Endothelial cell of umbilical vein (primary cell): Measurements from ENCODE around the gene KRTAP10-9. TPM values are rescaled to one million over a fixed set of nuclear protein-coding genes. Genes with fewer than 3 reads are reported as not detected.
"Not testable (repeated sequence)": the region's sequence is repeated elsewhere in the genome, so short reads cannot be mapped to it uniquely, and the experiment has no call there.

ENCODE experiments used
- BruUV-seq: library from RNA; stranded (reverse); fragments of 400-500 nt; replicated peaks from 2 replicates; lab custom pipeline; 2021; lab: Mats Ljungman, UMichigan
- CTCF ChIA-PET: fragments of 300-600, 350-600 bp; sonication (Branson Sonifier 250); formaldehyde crosslinking; loops from one replicate; lab custom pipeline; 2021; ENCODE audit warnings: antibody characterized with exemption, inconsistent platforms; lab: Charles Lee
- POLR2A ChIA-PET: fragments of 300-600, 350-600 bp; sonication (Branson Sonifier 250); formaldehyde crosslinking; loops from one replicate; lab custom pipeline; 2021; ENCODE audit warnings: antibody characterized with exemption, inconsistent platforms; lab: Charles Lee
- DNase-seq: peaks from one replicate; pipeline ENCODE4 v3.0.0-alpha.2; 2011; ENCODE audit warnings: low read depth, low spot score
- FAIRE-seq: peaks from 2 replicates; lab custom pipeline; 2011; peaks lifted over from hg19 to GRCh38; lab: Jason Lieb, UNC
- H2AFZ ChIP-seq: 2 replicates; pipeline ENCODE4 v1.6.0; 2012; ENCODE audit warnings: low read depth, low read length, control low read depth, inconsistent platforms
- H3K27ac ChIP-seq: 2 replicates; pipeline ENCODE4 v1.5.1; 2011; ENCODE audit warnings: low read depth, mild to moderate bottlenecking, control low read depth, low read length, moderate library complexity; ENCODE audit not compliant: insufficient read depth
- H3K27me3 ChIP-seq, 2 experiments: 2 replicates each; pipeline versions ENCODE4 v1.6.0 to v1.6.1; 2011; ENCODE audit warnings: low read length in 2 of 2, mixed read lengths in 1 of 2; ENCODE audit not compliant: control insufficient read depth in 2 of 2, insufficient read depth in 2 of 2
- H3K36me3 ChIP-seq, 2 experiments: 2 replicates in 1 of 2; 3 replicates in 1 of 2; pipeline ENCODE4 v1.5.1; 2011; ENCODE audit warnings: low read length in 2 of 2, mild to moderate bottlenecking in 1 of 2, moderate library complexity in 1 of 2; ENCODE audit not compliant: control insufficient read depth in 2 of 2, insufficient read depth in 2 of 2; ENCODE audit errors: extremely low read depth in 1 of 2
- H3K4me1 ChIP-seq: 3 replicates; pipeline ENCODE4 v1.5.1; 2011; ENCODE audit warnings: mild to moderate bottlenecking, low read length; ENCODE audit not compliant: control insufficient read depth, insufficient read depth; ENCODE audit errors: extremely low read depth
- H3K4me2 ChIP-seq: 2 replicates; pipeline ENCODE4 v1.6.1; 2011; ENCODE audit warnings: low read length, control low read depth, mixed read lengths; ENCODE audit not compliant: insufficient read depth
- H3K4me3 ChIP-seq, 3 experiments: fragments of 200-600 bp in 1 of 3; sonication (generic), shearing (Covaris generic) in 1 of 3; replicated peaks in 1 of 3; 2 replicates each; pipeline ENCODE4 v1.5.1; 2011 to 2016; ENCODE audit warnings: control low read depth in 3 of 3, low read length in 3 of 3, mild to moderate bottlenecking in 2 of 3, inconsistent platforms in 1 of 3, low read depth in 1 of 3, moderate library complexity in 1 of 3; ENCODE audit not compliant: insufficient read depth in 1 of 3
- H3K79me2 ChIP-seq: 2 replicates; pipeline ENCODE4 v1.6.0; 2012; ENCODE audit warnings: low read length, inconsistent platforms; ENCODE audit not compliant: control insufficient read depth, insufficient read depth
- H3K9ac ChIP-seq: replicated peaks from 2 replicates; pipeline ENCODE3; 2011; ENCODE audit warnings: low read length, control low read depth; ENCODE audit not compliant: insufficient read depth; ENCODE audit errors: extremely low read depth
- H3K9me1 ChIP-seq: replicated peaks from 3 replicates; pipeline ENCODE4 v1.6.0; 2011; ENCODE audit warnings: mild to moderate bottlenecking, low read length; ENCODE audit not compliant: control insufficient read depth, insufficient read depth; ENCODE audit errors: extremely low read depth
- H3K9me3 ChIP-seq: replicated peaks from 2 replicates; pipeline ENCODE4 v1.5.1; 2012; ENCODE audit warnings: low read length, inconsistent platforms; ENCODE audit not compliant: control insufficient read depth, insufficient read depth
- H4K20me1 ChIP-seq: replicated peaks from 2 replicates; pipeline ENCODE3; 2011; ENCODE audit warnings: mild to moderate bottlenecking, low read length; ENCODE audit not compliant: control insufficient read depth, insufficient read depth; ENCODE audit errors: extremely low read depth
- FOS ChIP-seq: IDR thresholded peaks from 2 replicates; pipeline ENCODE4 v1.6.1; 2011; ENCODE audit warnings: mild to moderate bottlenecking, low read length, moderate library complexity, borderline replicate concordance; ENCODE audit not compliant: insufficient read depth
- MYC ChIP-seq: IDR thresholded peaks from one replicate; pipeline ENCODE4 v1.6.1; 2011; ENCODE audit warnings: mild to moderate bottlenecking, low read depth, low read length
- POLR2AphosphoS5 ChIP-seq: IDR thresholded peaks from 2 replicates; pipeline ENCODE4 v1.6.1; 2012; ENCODE audit warnings: low read depth, mild to moderate bottlenecking, control low read depth, low read length, moderate library complexity; ENCODE audit not compliant: insufficient read depth
- dilution Hi-C: fragments of 300-500 bp; cut with MboI; formaldehyde crosslinking; loops from one replicate; pipeline ENCODE4 v1.15.0; 2019; ENCODE audit warnings: low sequenced_read_pairs; ENCODE audit not compliant: extremely low pct_ligation_motif_present
- intact Hi-C: fragments of 100-400 bp; cut with micrococcal nuclease; formaldehyde crosslinking; loops from one replicate; pipeline ENCODE4 v1.10.0; 2022
- polyA plus RNA-seq, 4 experiments: library from polyadenylated mRNA; depleted of rRNA in 3 of 4; stranded (reverse) in 3 of 4; unstranded in 1 of 4; fragments of >200 nt; gene quantifications; 2 replicates each; pipeline versions ENCODE4 v1.2.1 to v1.2.3, GENCODE V29; 2011 to 2012; ENCODE audit warnings: missing spikeins in 1 of 4
- total RNA-seq: library from RNA; stranded (reverse); gene quantifications from 2 replicates; pipeline ENCODE4 v1.2.3, GENCODE V29; 2021
- TF ChIP-seq, protein P1 (sequence below): IDR thresholded peaks from 2 replicates; pipeline ENCODE4 v1.6.1; 2011; ENCODE audit not compliant: insufficient read depth, insufficient read length
- TF ChIP-seq, protein P2 (sequence below), 2 donors: IDR thresholded peaks; 1 replicate in 1 of 2; 2 replicates in 1 of 2; pipeline ENCODE4 v1.5.1; 2011; ENCODE audit warnings: low read length in 2 of 2, mild to moderate bottlenecking in 2 of 2, moderate library complexity in 2 of 2, control low read depth in 1 of 2, inconsistent platforms in 1 of 2, low read depth in 1 of 2; ENCODE audit not compliant: insufficient read depth in 1 of 2; ENCODE audit errors: extremely low read depth in 1 of 2

The KRTAP10-9 gene
- total and polyA plus RNA-seq, 2 donors (not counting 3 experiments of a cell fraction or from before 2014, with no cell fraction given), result not detected

DNA sequence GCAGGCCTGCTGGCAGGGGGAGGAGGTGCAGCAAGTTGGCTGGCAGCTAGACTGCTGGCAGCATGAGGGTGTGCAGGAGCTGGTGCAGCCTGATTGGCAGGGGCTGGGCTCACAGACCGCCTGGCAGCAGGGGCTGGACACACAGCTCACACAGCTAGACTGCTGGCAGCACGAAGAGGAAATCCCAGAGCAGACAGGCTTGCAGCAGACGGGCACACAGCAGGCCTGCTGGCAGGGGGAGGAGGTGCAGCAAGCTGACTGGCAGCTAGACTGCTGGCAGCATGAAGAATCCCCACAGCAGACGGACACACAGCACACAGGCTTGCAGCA, 35.1 kb upstream of the KRTAP10-9 start:
- CTCF ChIA-PET, result interaction anchor here (0.7 to 1.8 kb wide), 3 partner anchors 9 to 202 kb away, joined by 3 to 4 read pairs (median 4); partner anchors contain the start of genes KRTAP10-4 and KRTAP10-7
- POLR2A ChIA-PET, result not testable (repeated sequence)

DNA sequence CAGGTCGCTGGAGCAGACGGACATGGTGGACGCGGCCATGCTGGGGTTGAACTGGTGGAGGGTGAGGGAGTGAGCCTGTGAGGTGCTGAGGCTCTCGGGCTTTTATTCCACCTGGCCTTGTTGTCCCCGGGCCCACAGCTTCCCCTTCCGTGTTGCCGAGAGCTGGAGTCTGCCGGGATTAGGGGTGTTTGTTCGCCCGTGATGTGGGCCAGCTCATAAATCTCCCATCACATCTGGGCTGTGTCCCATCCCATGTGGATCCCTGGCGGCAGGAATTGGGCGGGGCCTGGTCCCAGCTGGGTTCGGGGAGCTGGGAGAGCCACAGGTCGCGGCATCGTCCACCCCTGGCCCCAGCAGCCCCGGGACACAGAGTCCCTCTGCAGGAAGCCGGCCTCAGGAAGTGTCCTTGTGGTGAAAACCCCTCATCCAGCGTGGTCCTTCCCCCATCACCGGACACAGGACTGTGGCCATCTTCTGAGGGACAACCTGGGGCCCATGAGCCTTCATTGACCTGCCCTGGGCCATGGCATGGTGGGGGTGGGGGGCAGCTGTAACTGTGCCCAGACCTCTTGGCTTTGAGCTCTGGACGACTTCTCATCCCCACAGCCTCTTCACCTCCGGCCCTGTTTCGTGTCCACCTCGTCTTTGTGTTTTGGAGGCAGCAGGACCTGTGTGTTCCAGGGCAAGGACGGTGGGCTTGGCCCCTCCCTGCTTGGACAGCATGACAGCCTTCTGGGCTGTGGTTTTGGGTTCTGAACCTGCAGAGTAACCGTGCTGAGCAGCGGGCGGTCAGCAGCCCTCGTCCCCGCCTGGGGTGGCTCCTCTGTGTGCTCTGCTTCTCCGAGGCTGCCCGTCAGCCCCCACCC, 34.2 kb upstream of the KRTAP10-9 start, which contains the start of gene KRTAP10-6:
Gene KRTAP10-6, minus strand, starts transcription at position 60 of the 866 bp plus-strand sequence. Its CDS starts 21 bp downstream, at position 39.
- intact Hi-C loops (no loop called here), dilution Hi-C loops (no loop called here)
- TF ChIP-seq, protein P1, sequence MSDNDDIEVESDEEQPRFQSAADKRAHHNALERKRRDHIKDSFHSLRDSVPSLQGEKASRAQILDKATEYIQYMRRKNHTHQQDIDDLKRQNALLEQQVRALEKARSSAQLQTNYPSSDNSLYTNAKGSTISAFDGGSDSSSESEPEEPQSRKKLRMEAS, result no peak
- TF ChIP-seq, protein P2, sequence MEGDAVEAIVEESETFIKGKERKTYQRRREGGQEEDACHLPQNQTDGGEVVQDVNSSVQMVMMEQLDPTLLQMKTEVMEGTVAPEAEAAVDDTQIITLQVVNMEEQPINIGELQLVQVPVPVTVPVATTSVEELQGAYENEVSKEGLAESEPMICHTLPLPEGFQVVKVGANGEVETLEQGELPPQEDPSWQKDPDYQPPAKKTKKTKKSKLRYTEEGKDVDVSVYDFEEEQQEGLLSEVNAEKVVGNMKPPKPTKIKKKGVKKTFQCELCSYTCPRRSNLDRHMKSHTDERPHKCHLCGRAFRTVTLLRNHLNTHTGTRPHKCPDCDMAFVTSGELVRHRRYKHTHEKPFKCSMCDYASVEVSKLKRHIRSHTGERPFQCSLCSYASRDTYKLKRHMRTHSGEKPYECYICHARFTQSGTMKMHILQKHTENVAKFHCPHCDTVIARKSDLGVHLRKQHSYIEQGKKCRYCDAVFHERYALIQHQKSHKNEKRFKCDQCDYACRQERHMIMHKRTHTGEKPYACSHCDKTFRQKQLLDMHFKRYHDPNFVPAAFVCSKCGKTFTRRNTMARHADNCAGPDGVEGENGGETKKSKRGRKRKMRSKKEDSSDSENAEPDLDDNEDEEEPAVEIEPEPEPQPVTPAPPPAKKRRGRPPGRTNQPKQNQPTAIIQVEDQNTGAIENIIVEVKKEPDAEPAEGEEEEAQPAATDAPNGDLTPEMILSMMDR (IDR thresholded peaks at IDR 0.05; ENCODE audit: extremely low read depth in 1 of 2, insufficient read depth in 1 of 2, low read depth in 1 of 2, low read length in 2 of 2), result no peak
- TF ChIP-seq FOS (no peak), MYC (no peak), POLR2AphosphoS5 (no peak)
- DNase-seq (no peak), FAIRE-seq (no peak)
- POLR2A ChIA-PET, result no interaction called here
- CTCF ChIA-PET, result interaction anchor here (0.7 to 1.8 kb wide), 3 partner anchors 8 to 201 kb away, joined by 3 to 4 read pairs (median 4); partner anchors contain the start of genes KRTAP10-4 and KRTAP10-7
- Histone ChIP-seq H3K4me2 (no peak within 1 kb of the TSS), H3K27me3 (no peaks in the 10 kb centered on the region), H3K36me3 (no peaks in the 10 kb centered on the region), H2AFZ (no peak within 1 kb of the TSS), H3K4me1 (no peaks in the 10 kb centered on the region), H3K27ac (no peak within 1 kb of the TSS), H3K9me1 (no peaks in the 10 kb centered on the region), H4K20me1 (no peaks in the 10 kb centered on the region), H3K9me3 (no peaks in the 10 kb centered on the region), H3K9ac (no peak within 1 kb of the TSS), H3K4me3 (no peak within 1 kb of the TSS), H3K79me2 (no peaks in the 10 kb centered on the region)
- no TSS peak for BruUV-seq

More for the DNA sequence above, 35.1 kb upstream of the KRTAP10-9 start:
- FAIRE-seq, H3K4me2 ChIP-seq, H3K4me3 ChIP-seq, BruUV-seq, H4K20me1 ChIP-seq, H3K9me3 ChIP-seq, dilution Hi-C loops, intact Hi-C loops, H3K9ac ChIP-seq, H2AFZ ChIP-seq, H3K36me3 ChIP-seq, H3K9me1 ChIP-seq, H3K79me2 ChIP-seq, H3K27ac ChIP-seq, H3K4me1 ChIP-seq, H3K27me3 ChIP-seq, DNase-seq: not testable (repeated sequence)
